ENCODE results near the gene NOS1AP.

DNA sequence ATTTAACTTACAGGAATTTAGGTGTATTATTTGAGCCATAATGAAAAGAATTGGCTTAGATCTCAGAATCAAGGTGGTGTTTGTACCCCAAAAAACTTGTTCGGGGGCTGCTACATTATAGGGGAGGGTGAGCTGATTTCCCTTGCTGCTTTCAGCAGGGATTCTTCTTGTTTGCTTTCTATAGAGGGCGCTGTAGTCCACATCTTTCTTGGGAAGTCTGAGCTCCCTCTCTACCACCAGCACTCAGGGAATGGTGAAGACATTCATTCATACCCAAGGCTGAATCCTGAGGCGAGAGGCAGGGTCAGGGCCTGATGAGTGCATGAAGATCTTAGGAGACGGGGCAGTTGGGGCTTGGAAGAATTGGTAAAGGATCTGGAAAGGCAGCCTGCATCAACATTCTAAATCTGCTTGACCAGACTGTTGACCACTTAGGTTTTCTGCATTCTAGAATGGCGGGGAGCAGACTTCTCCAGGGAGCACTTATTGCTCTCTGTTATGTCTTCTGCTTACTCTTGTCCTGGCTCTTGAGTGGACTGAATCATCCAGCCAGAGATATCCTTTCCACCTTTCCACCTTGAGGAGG is 288.3 kb downstream of the NOS1AP start:
- no peak for TF ChIP-seq POLR2A (IDR thresholded peaks at IDR 0.05; ENCODE audit: low read depth, low read length)
- TF ChIP-seq POLR2AphosphoS5 (IDR thresholded peaks at IDR 0.05; ENCODE audit: low read depth, low read length): no peak
- no peak for TF ChIP-seq TAF1 (IDR thresholded peaks at IDR 0.05; ENCODE audit: low read depth, low read length)
- no peak for TF ChIP-seq SPI1 (IDR thresholded peaks at IDR 0.05; ENCODE audit: low read depth, low read length)
- no peak for TF ChIP-seq POU2F2 (IDR thresholded peaks at IDR 0.05; ENCODE audit: low read depth, low read length)
